PC-9 (cell line): Measurements from ENCODE around the gene HSPA1A. TPM values are rescaled to one million over a fixed set of nuclear protein-coding genes. Genes with fewer than 3 reads are reported as not detected.
"Not testable (repeated sequence)": the region's sequence is repeated elsewhere in the genome, so short reads cannot be mapped to it uniquely, and the experiment has no call there.

Experiments used
- BruUV-seq: library from RNA; stranded (reverse); fragments of 400-500 nt; replicated peaks from 2 replicates; lab custom pipeline; 2021; lab: Mats Ljungman, UMichigan
- CTCF ChIA-PET: fragments of 300-600 bp; sonication (Branson Sonifier 250); formaldehyde crosslinking; loops from one replicate; lab custom pipeline; 2022; ENCODE audit warnings: antibody characterized with exemption; lab: Charles Lee
- POLR2A ChIA-PET: fragments of 300-600 bp; sonication (Branson Sonifier 250); formaldehyde crosslinking; loops from one replicate; lab custom pipeline; 2022; ENCODE audit warnings: antibody characterized with exemption; ENCODE audit not compliant: unreplicated experiment; lab: Charles Lee
- DNase-seq, 2 experiments: peaks; one replicate each; pipeline versions ENCODE4 v3.0.0 to v3.0.0-alpha.2; 2015 to 2022; ENCODE audit warnings: mixed read lengths in 1 of 2
- H2AFZ ChIP-seq: fragments of 200-600 bp; sonication (generic); 2 replicates; pipeline ENCODE4 v1.8.1; 2017; ENCODE audit warnings: antibody characterized with exemption
- H3F3A ChIP-seq: fragments of 200-600 bp; sonication (generic); 2 replicates; pipeline ENCODE4 v1.8.1; 2017; ENCODE audit warnings: antibody characterized with exemption, mild to moderate bottlenecking, low read depth; ENCODE audit not compliant: insufficient read depth
- H3K27ac ChIP-seq: fragments of 200-600 bp; sonication (generic); 2 replicates; pipeline ENCODE4 v1.6.1; 2016; ENCODE audit warnings: mixed run types
- H3K27me3 ChIP-seq: fragments of 200-600 bp; sonication (generic); 2 replicates; pipeline ENCODE4 v1.6.1; 2016; ENCODE audit warnings: low read depth, mixed run types; ENCODE audit not compliant: insufficient read depth
- H3K36me3 ChIP-seq: fragments of 200-600 bp; sonication (generic); 2 replicates; pipeline ENCODE4 v1.6.1; 2016; ENCODE audit warnings: low read depth, mixed run types
- H3K4me1 ChIP-seq: fragments of 200-600 bp; sonication (generic); replicated peaks from 2 replicates; pipeline ENCODE4 v1.6.1; 2016; ENCODE audit warnings: mixed run types; ENCODE audit not compliant: insufficient read depth
- H3K4me2 ChIP-seq: fragments of 200-600 bp; sonication (generic); 2 replicates; pipeline ENCODE4 v1.6.1; 2017; ENCODE audit warnings: mixed run types
- H3K4me3 ChIP-seq: fragments of 200-600 bp; sonication (generic); 2 replicates; pipeline ENCODE4 v1.6.1; 2016; ENCODE audit warnings: mixed run types
- H3K79me2 ChIP-seq: fragments of 200-600 bp; sonication (generic); 2 replicates; pipeline ENCODE4 v1.6.1; 2017; ENCODE audit warnings: low read depth, mixed run types
- H3K9me2 ChIP-seq: fragments of 200-600 bp; sonication (generic); 2 replicates; pipeline ENCODE4 v1.8.1; 2017; ENCODE audit warnings: mild to moderate bottlenecking; ENCODE audit not compliant: insufficient read depth
- H3K9me3 ChIP-seq: fragments of 200-600 bp; sonication (generic); 2 replicates; pipeline ENCODE4 v1.8.1; 2016; ENCODE audit warnings: low read depth; ENCODE audit not compliant: insufficient read depth
- H4K20me1 ChIP-seq: fragments of 200-600 bp; sonication (generic); 2 replicates; pipeline ENCODE4 v1.8.1; 2017; ENCODE audit not compliant: insufficient read depth
- EZH2 ChIP-seq: fragments of 200-600 bp; sonication (generic); IDR thresholded peaks from 2 replicates; pipeline ENCODE4 v1.8.0; 2017; ENCODE audit warnings: antibody characterized with exemption, low read depth
- intact Hi-C: fragments of 100-400 bp; cut with micrococcal nuclease; formaldehyde crosslinking; loops from one replicate; pipeline ENCODE4 v1.10.0; 2022; ENCODE audit not compliant: unreplicated experiment
- total RNA-seq: library from RNA; stranded (reverse); gene quantifications from 2 replicates; pipeline ENCODE4 v1.2.3, GENCODE V29; 2021
- TF ChIP-seq, protein P1 (sequence below): fragments of 200-600 bp; sonication (generic); conservative IDR thresholded peaks from 2 replicates; pipeline ENCODE4 v1.6.1; 2017; ENCODE audit warnings: mixed run types, antibody characterized with exemption, mild to moderate bottlenecking, moderate library complexity

HSPA1A gene
- total RNA-seq, 1 experiment from 2014 or later = 385 TPM

- TF ChIP-seq EZH2 = no peak
- TF ChIP-seq, protein P1, sequence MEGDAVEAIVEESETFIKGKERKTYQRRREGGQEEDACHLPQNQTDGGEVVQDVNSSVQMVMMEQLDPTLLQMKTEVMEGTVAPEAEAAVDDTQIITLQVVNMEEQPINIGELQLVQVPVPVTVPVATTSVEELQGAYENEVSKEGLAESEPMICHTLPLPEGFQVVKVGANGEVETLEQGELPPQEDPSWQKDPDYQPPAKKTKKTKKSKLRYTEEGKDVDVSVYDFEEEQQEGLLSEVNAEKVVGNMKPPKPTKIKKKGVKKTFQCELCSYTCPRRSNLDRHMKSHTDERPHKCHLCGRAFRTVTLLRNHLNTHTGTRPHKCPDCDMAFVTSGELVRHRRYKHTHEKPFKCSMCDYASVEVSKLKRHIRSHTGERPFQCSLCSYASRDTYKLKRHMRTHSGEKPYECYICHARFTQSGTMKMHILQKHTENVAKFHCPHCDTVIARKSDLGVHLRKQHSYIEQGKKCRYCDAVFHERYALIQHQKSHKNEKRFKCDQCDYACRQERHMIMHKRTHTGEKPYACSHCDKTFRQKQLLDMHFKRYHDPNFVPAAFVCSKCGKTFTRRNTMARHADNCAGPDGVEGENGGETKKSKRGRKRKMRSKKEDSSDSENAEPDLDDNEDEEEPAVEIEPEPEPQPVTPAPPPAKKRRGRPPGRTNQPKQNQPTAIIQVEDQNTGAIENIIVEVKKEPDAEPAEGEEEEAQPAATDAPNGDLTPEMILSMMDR = no peak
- peak overlapping the region; percentile 56; the same call in 1 of the 2 replicates for H3K27ac ChIP-seq
- 0 out of 2 replicates have a peak, but pooled peaks cover 6% of the 10 kb centered on the region for H3K36me3 ChIP-seq
- ChIA-PET POLR2A (interaction anchor here (0.6 to 0.7 kb wide), 6 partner anchors 8 to 329 kb away, joined by 3 to 13 read pairs (median 4); partner anchors contain the start of genes HSPA1A, HSPA1B and HSPA1L), CTCF (interaction anchor here (0.6 to 1.5 kb wide), 2 partner anchors 10 to 19 kb away, joined by 6 to 10 read pairs; partner anchors contain the start of gene VARS1)
- peaks cover 32% of the 10 kb centered on the region for H3K79me2 ChIP-seq
- H3K4me2 ChIP-seq = peak overlapping the region; percentile 75
- H3K4me3 ChIP-seq = peak overlapping the region; percentile 93
- H3K4me1 ChIP-seq = peaks cover 8% of the 10 kb centered on the region; the same call in 1 of the 2 replicates
- no peaks in the 10 kb centered on the region for H3K9me2 ChIP-seq
- DNase-seq = no peak
- intact Hi-C loops = no loop called here
- peaks cover 17% of the 10 kb centered on the region for H3F3A ChIP-seq
- H3K9me3 ChIP-seq = no peaks in the 10 kb centered on the region
- peak overlapping the region; percentile 91 for H2AFZ ChIP-seq
- no TSS peak for BruUV-seq
- H4K20me1 ChIP-seq = no peaks in the 10 kb centered on the region
- no peaks in the 10 kb centered on the region for H3K27me3 ChIP-seq
Observed at GRCh38 chr6:31805939-31806469, 9.3 kb upstream of the HSPA1A start.

DNA sequence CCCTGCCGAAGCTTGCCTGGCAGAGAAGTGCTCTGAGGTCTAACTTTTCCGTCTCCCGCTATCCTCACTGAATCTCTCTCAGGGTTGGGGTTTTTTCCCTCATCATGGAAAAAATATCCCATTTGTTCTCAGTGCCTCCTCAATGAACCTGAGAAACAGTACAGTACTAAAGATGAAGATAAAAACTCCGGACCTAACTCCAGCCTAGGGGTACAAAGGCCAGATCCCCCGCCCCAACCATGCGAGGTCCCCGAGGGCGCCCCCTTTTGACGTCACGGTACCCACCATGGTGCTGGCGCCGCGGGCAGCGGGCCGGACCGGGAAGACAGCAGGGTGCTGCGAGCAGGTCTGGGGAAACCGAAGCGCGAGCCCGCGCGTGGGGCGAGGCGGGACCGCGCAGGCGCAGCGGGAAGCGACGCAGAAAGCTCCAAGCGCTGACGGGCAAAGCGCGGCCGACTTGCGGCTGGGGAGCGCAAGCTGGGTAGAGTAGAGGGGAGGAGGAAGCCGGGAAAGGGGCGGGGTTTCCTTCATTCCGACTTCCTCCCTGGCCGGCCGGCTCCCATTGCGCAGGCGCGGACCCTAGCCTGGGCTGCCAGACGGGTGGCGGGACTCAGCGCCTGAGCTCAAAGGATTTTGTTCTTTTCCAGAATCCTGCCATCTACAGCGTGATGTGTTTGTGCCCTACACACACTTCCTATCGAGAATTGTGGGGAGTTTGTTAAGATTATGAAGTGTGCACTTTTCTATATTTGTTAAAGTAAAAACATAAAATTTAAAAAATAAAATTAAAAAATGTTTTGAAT lies 8.7 kb upstream of the HSPA1A start, which contains the start of gene LSM2:
LSM2 (minus strand) TSS at position 497 of the 803 bp plus-strand sequence; CDS start at position 288, 209 bp downstream.
- peak within 1 kb of the TSS; percentile 75 for H3K4me2 ChIP-seq
- no peaks in the 10 kb centered on the region for H3K27me3 ChIP-seq
- ChIA-PET POLR2A (interaction anchor here (0.6 to 1.1 kb wide), 9 partner anchors 8 to 330 kb away, joined by 3 to 12 read pairs (median 5); partner anchors contain the start of genes BAG6, HSPA1A, HSPA1L and VARS1), CTCF (interaction anchor here (0.6 to 1.5 kb wide), 3 partner anchors 11 to 37 kb away, joined by 3 to 10 read pairs (median 6); partner anchors contain the start of gene VARS1)
- H3K9me2 ChIP-seq = no peaks in the 10 kb centered on the region
- H3F3A ChIP-seq = peaks cover 13% of the 10 kb centered on the region
- BruUV-seq = TSS peak; percentile 60
- 0 out of 2 replicates have a peak, but pooled peaks cover 6% of the 10 kb centered on the region for H3K36me3 ChIP-seq
- H3K4me1 ChIP-seq = peaks cover 8% of the 10 kb centered on the region; the same call in 1 of the 2 replicates
- peak within 1 kb of the TSS; percentile 56 for H3K27ac ChIP-seq
- intact Hi-C loops = no loop called here
- peak within 1 kb of the TSS; percentile 93 for H3K4me3 ChIP-seq
- H3K9me3 ChIP-seq = no peaks in the 10 kb centered on the region
- H3K79me2 ChIP-seq = peaks cover 32% of the 10 kb centered on the region
- TF ChIP-seq, protein P1 = peak; percentile 54
- no peak for TF ChIP-seq EZH2
- DNase-seq = peak; percentile 82 to 97
- peak within 1 kb of the TSS; percentile 91 for H2AFZ ChIP-seq
- no peaks in the 10 kb centered on the region for H4K20me1 ChIP-seq

- peaks cover 44% of the 10 kb centered on the region for H3K79me2 ChIP-seq
- H2AFZ ChIP-seq, intact Hi-C loops, H3K4me2 ChIP-seq, BruUV-seq, H3K27ac ChIP-seq, H3K9me3 ChIP-seq, H3K9me2 ChIP-seq, DNase-seq, H3K36me3 ChIP-seq, H4K20me1 ChIP-seq, H3K4me3 ChIP-seq, H3K27me3 ChIP-seq: not testable (repeated sequence)
- H3F3A ChIP-seq = peaks cover 20% of the 10 kb centered on the region
- peaks cover 14% of the 10 kb centered on the region for H3K4me1 ChIP-seq
- CTCF ChIA-PET = interaction anchor here (0.6 kb wide), 1 partner anchor 54 kb away, joined by 3 read pairs; the partner anchor contains the start of gene NEU1
- POLR2A ChIA-PET = interaction anchor here (0.7 kb wide), 1 partner anchor 14 kb away, joined by 3 read pairs; no protein-coding TSS in a partner anchor
Observed at GRCh38 chr6:31808599-31808998, 6.7 kb upstream of the HSPA1A start.
